ENCODE data around the gene FAM187B. TPM values are rescaled to one million over a fixed set of nuclear protein-coding genes. Genes with fewer than 3 reads are reported as not detected.
"Not testable (repeated sequence)": the region's sequence is repeated elsewhere in the genome, so short reads cannot be mapped to it uniquely, and the experiment has no call there.

FAM187B gene
- total and polyA plus RNA-seq, 2 donors from 2014 or later, result not detected

- Histone ChIP-seq H3K36me3 (ENCODE audit: control insufficient read depth in 2 of 3, insufficient read depth in 3 of 3, low read length in 3 of 3) (no peaks in the 10 kb centered on the region), H3K4me3 (ENCODE audit: low read length in 3 of 3) (no peak overlapping the region), H3K27me3 (ENCODE audit: control insufficient read depth, insufficient read depth, low read length) (no peaks in the 10 kb centered on the region), H3K27ac (ENCODE audit: low read depth in 2 of 2, low read length in 2 of 2) (no peak overlapping the region), H3K9ac (ENCODE audit: low read length in 3 of 3) (no peak overlapping the region), H3K9me3 (ENCODE audit: control insufficient read depth in 2 of 3, insufficient read depth in 1 of 3, low read length in 3 of 3) (peaks cover 0 to 4% (median 3%) of the 10 kb centered on the region in 3 donors), H3K4me1 (ENCODE audit: control insufficient read depth in 2 of 3, insufficient read depth in 2 of 3, low read depth in 1 of 3, low read length in 3 of 3) (no peaks in the 10 kb centered on the region)
- TF ChIP-seq CTCF (IDR thresholded peaks at IDR 0.05; ENCODE audit: borderline replicate concordance, extremely low read depth, insufficient read depth), result no peak
- FAIRE-seq, result no peak
- no peak for DNase-seq
- intact Hi-C loops (cut with DNase I), result no loop called here
Observed at GRCh38 chr19:35223084-35223790, 5.3 kb downstream of the FAM187B start.

GRCh38 chr19:35222373-35223015, 6.0 kb downstream of the FAM187B start:
- FAIRE-seq (no peak), DNase-seq (no peak)
- no peak for TF ChIP-seq CTCF (IDR thresholded peaks at IDR 0.05; ENCODE audit: borderline replicate concordance, extremely low read depth, insufficient read depth)
- intact Hi-C loops (cut with DNase I), result no loop called here
- Histone ChIP-seq H3K27me3 (ENCODE audit: control insufficient read depth, insufficient read depth, low read length) (no peaks in the 10 kb centered on the region), H3K4me1 (ENCODE audit: control insufficient read depth in 2 of 3, insufficient read depth in 2 of 3, low read depth in 1 of 3, low read length in 3 of 3) (no peaks in the 10 kb centered on the region), H3K9ac (ENCODE audit: low read length in 3 of 3) (no peak overlapping the region), H3K9me3 (ENCODE audit: control insufficient read depth in 2 of 3, insufficient read depth in 1 of 3, low read length in 3 of 3) (peaks cover 0 to 4% (median 3%) of the 10 kb centered on the region in 3 donors), H3K4me3 (ENCODE audit: low read length in 3 of 3) (no peak overlapping the region), H3K36me3 (ENCODE audit: control insufficient read depth in 2 of 3, insufficient read depth in 3 of 3, low read length in 3 of 3) (no peaks in the 10 kb centered on the region), H3K27ac (ENCODE audit: low read depth in 2 of 2, low read length in 2 of 2) (no peak overlapping the region)

- H3K9ac ChIP-seq (ENCODE audit: low read length in 3 of 3); H3K4me1 ChIP-seq (ENCODE audit: control insufficient read depth in 2 of 3, insufficient read depth in 2 of 3, low read depth in 1 of 3, low read length in 3 of 3); H3K27me3 ChIP-seq (ENCODE audit: control insufficient read depth, insufficient read depth, low read length); H3K9me3 ChIP-seq (ENCODE audit: control insufficient read depth in 2 of 3, insufficient read depth in 1 of 3, low read length in 3 of 3); H3K4me3 ChIP-seq (ENCODE audit: low read length in 3 of 3); H3K27ac ChIP-seq (ENCODE audit: low read depth in 2 of 2, low read length in 2 of 2); intact Hi-C loops (cut with DNase I); DNase-seq; H3K36me3 ChIP-seq (ENCODE audit: control insufficient read depth in 2 of 3, insufficient read depth in 3 of 3, low read length in 3 of 3); FAIRE-seq: not testable (repeated sequence)
Observed at GRCh38 chr19:35220973-35221590, 7.5 kb downstream of the FAM187B start.

- Histone ChIP-seq H3K36me3 (ENCODE audit: control insufficient read depth in 2 of 3, insufficient read depth in 3 of 3, low read length in 3 of 3) (no peaks in the 10 kb centered on the region), H3K9me3 (ENCODE audit: control insufficient read depth in 2 of 3, insufficient read depth in 1 of 3, low read length in 3 of 3) (peaks cover 0 to 4% (median 3%) of the 10 kb centered on the region in 3 donors), H3K9ac (ENCODE audit: low read length in 3 of 3) (no peak overlapping the region), H3K4me3 (ENCODE audit: low read length in 3 of 3) (no peak overlapping the region), H3K27me3 (ENCODE audit: control insufficient read depth, insufficient read depth, low read length) (no peaks in the 10 kb centered on the region), H3K4me1 (ENCODE audit: control insufficient read depth in 2 of 3, insufficient read depth in 2 of 3, low read depth in 1 of 3, low read length in 3 of 3) (peaks cover 0 to 2% (median 0%) of the 10 kb centered on the region in 3 donors), H3K27ac (ENCODE audit: low read depth in 2 of 2, low read length in 2 of 2) (no peak overlapping the region)
- no peak for TF ChIP-seq CTCF (IDR thresholded peaks at IDR 0.05; ENCODE audit: borderline replicate concordance, extremely low read depth, insufficient read depth)
- intact Hi-C loops (cut with DNase I), result no loop called here
- no peak for DNase-seq
- FAIRE-seq, result no peak
Observed at GRCh38 chr19:35220315-35220921, 8.1 kb downstream of the FAM187B start.

Measured in kidney (tissue), 14 donors.